GM10847 (cell line): ENCODE data around the gene RRAGD.

Experiments
- POLR2A ChIP-seq: IDR thresholded peaks from 2 replicates; pipeline ENCODE4 v1.6.1; 2011; ENCODE audit not compliant: insufficient read length; ENCODE audit errors: extremely low read depth

RRAGD gene

DNA sequence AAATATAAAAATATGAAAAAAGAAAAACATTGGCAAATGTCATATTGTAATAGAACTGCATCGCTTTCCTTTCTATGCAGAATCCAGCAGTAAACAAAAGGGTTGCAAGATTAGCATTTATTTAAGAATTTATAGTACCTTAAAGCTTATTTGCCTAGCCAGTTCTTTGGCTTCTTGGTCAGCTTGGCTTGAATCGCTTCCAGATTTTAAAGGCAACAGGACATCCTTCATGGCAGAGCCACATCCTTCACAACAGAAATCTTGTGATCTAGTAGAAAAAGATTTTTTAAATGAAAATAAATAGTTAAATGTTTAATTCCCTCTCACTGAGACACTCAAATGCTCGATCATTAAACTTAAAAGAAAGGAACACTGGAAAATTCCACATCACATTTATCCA lies 76.9 kb downstream of the RRAGD start:
- no peak for TF ChIP-seq POLR2A

- no peak for TF ChIP-seq POLR2A
These were observed 81.2 kb downstream of the RRAGD start for GRCh38 chr6:89330910-89331309.

GRCh38 chr6:89328976-89329375 lies 83.1 kb downstream of the RRAGD start:
- no peak for TF ChIP-seq POLR2A

DNA sequence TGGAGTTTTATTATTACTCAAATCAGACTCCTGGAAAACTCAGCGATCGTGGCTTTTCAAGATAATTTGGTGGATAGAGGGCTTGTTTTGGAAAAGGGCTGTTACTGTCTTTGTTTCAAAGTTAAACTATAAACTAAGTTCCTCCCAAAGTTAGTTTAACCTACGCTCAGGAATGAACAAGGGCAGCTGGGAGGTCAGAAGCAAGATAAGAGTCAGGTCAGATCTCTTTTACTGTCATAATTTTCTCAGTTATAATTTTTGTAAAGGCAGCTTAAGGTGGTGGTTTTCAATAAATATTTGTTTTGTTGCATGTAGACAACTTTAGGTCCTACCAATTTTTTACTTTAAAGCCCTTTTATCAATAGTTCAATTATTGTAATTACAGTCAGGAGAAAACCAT lies 87.8 kb downstream of the RRAGD start:
- TF ChIP-seq POLR2A, result no peak

- no peak for TF ChIP-seq POLR2A
These were observed 88.5 kb downstream of the RRAGD start for GRCh38 chr6:89323511-89323971.

DNA sequence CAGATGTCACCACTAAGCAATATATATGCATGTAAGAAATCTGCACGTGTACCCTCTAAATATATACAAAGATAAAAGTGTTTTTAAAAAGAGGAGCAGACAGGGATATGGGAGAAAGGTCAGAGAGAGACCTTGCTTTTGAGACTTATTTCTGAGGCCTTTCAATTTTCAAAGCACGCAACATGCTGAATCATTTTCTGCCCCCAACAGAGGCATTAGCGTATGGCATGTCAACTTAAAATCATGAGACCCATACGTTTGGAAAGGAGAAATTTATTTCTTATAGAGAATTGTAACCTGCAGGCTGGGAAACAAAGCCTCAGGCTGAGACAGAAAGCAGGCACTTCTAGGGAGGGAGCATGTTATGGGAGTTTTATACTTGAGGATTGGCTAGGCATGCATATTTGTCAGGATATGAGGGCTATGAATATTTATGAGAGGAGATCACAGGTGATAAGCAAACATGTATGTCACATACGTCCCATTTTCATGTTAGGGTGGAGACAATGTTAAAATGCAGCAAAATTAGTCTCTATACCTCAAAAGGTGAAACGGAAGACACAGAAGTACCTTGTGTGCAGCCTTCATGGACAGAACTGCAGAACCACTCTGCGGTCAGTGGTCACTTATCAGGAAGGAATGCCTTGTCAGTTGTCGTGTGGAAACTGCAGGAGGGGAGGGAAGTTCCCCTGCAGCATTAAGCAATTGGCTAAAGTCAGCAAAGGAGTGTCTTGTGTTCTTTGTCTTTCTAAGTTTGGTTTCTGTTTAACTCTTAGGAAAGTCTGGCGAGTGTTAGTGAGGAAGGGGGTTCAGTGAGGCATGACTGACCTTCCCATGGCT lies 90.7 kb downstream of the RRAGD start:
- TF ChIP-seq POLR2A, result no peak

DNA sequence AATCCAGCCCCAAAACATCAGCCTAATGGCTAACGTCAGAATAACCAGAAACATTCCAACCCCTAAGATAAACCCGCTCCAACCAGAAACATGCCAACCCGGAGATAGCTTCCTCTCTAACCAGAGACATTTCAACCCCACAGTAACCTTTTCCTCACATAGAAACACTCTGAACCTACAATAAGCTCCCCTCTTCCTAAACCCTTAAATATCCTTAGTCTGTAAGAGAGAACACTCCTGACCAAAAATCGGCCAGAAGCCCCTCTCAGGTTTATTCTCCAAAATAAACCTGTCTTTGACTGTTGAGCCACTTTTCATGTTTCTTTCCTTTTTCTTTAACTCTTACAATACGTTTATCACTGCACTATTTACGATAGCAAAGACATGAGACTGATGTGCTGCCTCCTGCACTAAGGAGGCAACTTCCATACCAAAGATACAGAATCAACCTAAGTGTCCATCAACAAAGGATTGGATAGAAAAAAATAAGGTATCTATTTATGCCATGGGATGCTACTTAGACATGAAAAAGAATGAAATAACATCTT lies 92.0 kb downstream of the RRAGD start:
- TF ChIP-seq POLR2A, result no peak

DNA sequence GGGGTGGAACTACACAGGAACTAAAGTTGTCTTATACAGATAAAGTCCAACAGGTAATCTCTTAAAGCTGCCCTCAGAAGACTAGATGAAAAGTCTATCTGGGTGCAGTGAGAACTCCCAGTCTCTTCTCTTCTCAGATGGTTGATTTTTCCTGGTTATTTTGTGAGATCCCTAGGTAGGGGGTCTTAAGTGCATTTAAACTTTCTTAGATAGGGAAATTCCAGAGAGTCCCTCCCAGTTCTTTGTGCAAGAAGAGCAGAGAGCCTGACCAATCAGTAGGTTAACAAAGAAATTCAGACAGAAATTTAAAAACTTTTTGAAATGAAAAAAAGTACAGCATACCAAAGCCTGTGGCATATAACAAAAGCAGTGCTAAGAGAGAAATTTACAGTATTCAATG lies 95.0 kb downstream of the RRAGD start:
- no peak for TF ChIP-seq POLR2A

GRCh38 chr6:89315249-89315885 lies 96.7 kb downstream of the RRAGD start, which contains the start of gene GABRR2:
Gene GABRR2, minus strand, starts transcription at chr6:89315299. Its CDS starts 134 bp downstream, at chr6:89315165.
- TF ChIP-seq POLR2A, result no peak

DNA sequence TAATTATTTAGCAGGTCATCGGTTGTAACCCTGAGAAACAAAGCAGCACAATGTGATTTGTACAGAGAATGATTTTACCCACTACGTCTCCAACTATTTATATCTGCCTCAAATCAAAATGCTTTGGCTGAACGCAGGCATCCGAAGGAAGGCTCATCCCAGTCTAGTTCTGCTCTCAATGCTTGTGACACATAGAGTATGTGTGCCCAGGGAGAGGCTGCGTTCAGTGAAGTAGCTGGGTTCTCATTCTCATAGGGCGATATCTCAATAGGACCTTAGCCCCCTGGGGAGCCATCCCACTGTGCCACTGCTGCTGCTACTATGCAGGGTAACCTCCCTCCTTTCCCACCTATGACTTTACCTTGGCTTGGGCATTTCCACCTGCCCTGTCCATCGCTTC lies 97.4 kb downstream of the RRAGD start:
- no peak for TF ChIP-seq POLR2A
